Trophoblast cell (in vitro differentiated cells and primary cell): ENCODE data around the gene HS6ST3.

Experiments
- DNase-seq, 2 donors: peaks; one replicate each; pipeline ENCODE4 v3.0.0-alpha.2; 2016
- H2AFZ ChIP-seq: 2 replicates; pipeline ENCODE4 v1.6.1; 2013; ENCODE audit warnings: low read length, moderate library complexity, mild to moderate bottlenecking; ENCODE audit not compliant: insufficient read depth, poor library complexity
- H2AK5ac ChIP-seq: 2 replicates; pipeline ENCODE4 v1.6.1; 2013; ENCODE audit warnings: mild to moderate bottlenecking, low read length
- H2BK120ac ChIP-seq: 2 replicates; pipeline ENCODE4 v1.6.1; 2013; ENCODE audit warnings: low read length, mild to moderate bottlenecking, moderate library complexity; ENCODE audit not compliant: insufficient read depth, poor library complexity
- H2BK12ac ChIP-seq: 2 replicates; pipeline ENCODE4 v1.6.1; 2013; ENCODE audit warnings: mild to moderate bottlenecking, low read length, moderate library complexity
- H2BK5ac ChIP-seq: 2 replicates; pipeline ENCODE4 v1.6.1; 2013; ENCODE audit warnings: low read length, low read depth, moderate library complexity, mild to moderate bottlenecking; ENCODE audit not compliant: poor library complexity
- H3K14ac ChIP-seq: 2 replicates; pipeline ENCODE4 v1.6.1; 2013; ENCODE audit warnings: mild to moderate bottlenecking, low read length
- H3K18ac ChIP-seq: 2 replicates; pipeline ENCODE4 v1.6.1; 2013; ENCODE audit warnings: mild to moderate bottlenecking, low read length
- H3K23ac ChIP-seq: 2 replicates; pipeline ENCODE4 v1.6.1; 2013; ENCODE audit warnings: low read length
- H3K27ac ChIP-seq: 2 replicates; pipeline ENCODE4 v1.5.1; 2013; ENCODE audit warnings: low read depth, mild to moderate bottlenecking, inconsistent platforms, low read length, moderate library complexity
- H3K27me3 ChIP-seq: 2 replicates; pipeline ENCODE4 v1.6.1; 2013; ENCODE audit warnings: inconsistent platforms, mild to moderate bottlenecking, low read length, moderate library complexity; ENCODE audit not compliant: insufficient read depth
- H3K36me3 ChIP-seq, 2 experiments: 1 replicate in 1 of 2; 2 replicates in 1 of 2; pipeline ENCODE4 v1.6.1; 2013; ENCODE audit warnings: low read length in 2 of 2, mild to moderate bottlenecking in 2 of 2, moderate library complexity in 1 of 2; ENCODE audit not compliant: insufficient read depth in 2 of 2, control insufficient read depth in 1 of 2
- H3K4ac ChIP-seq: 2 replicates; pipeline ENCODE4 v1.6.1; 2013; ENCODE audit warnings: low read depth, mild to moderate bottlenecking, low read length, moderate library complexity
- H3K4me1 ChIP-seq, 2 experiments: 1 replicate in 1 of 2; 2 replicates in 1 of 2; pipeline ENCODE4 v1.6.1; 2013; ENCODE audit warnings: low read length in 2 of 2, mild to moderate bottlenecking in 2 of 2, moderate library complexity in 1 of 2; ENCODE audit not compliant: insufficient read depth in 2 of 2, control insufficient read depth in 1 of 2
- H3K4me2 ChIP-seq: 2 replicates; pipeline ENCODE4 v1.6.1; 2013; ENCODE audit warnings: inconsistent platforms, mild to moderate bottlenecking, low read length, moderate library complexity
- H3K4me3 ChIP-seq: 2 replicates; pipeline ENCODE4 v1.5.1; 2013; ENCODE audit warnings: mild to moderate bottlenecking, low read depth, low read length, inconsistent platforms
- H3K79me1 ChIP-seq: one replicate; pipeline ENCODE4 v1.6.1; 2013; ENCODE audit warnings: low read length
- H3K79me2 ChIP-seq: 2 replicates; pipeline ENCODE4 v1.6.1; 2013; ENCODE audit warnings: low read length, mild to moderate bottlenecking; ENCODE audit not compliant: control insufficient read depth, insufficient read depth, poor library complexity
- H3K9ac ChIP-seq: 2 replicates; pipeline ENCODE4 v1.6.1; 2013; ENCODE audit warnings: mild to moderate bottlenecking, low read length
- H3K9me3 ChIP-seq: 2 replicates; pipeline ENCODE4 v1.6.1; 2013; ENCODE audit warnings: low read depth, mild to moderate bottlenecking, control low read depth, inconsistent platforms, low read length; ENCODE audit not compliant: insufficient read depth
- H4K12ac ChIP-seq: 2 replicates; pipeline ENCODE4 v1.6.1; 2013; ENCODE audit warnings: low read depth, mild to moderate bottlenecking, low read length, moderate library complexity
- H4K8ac ChIP-seq: 2 replicates; pipeline ENCODE4 v1.6.1; 2013; ENCODE audit warnings: low read depth, mild to moderate bottlenecking, low read length, moderate library complexity
- H4K91ac ChIP-seq: one replicate; pipeline ENCODE4 v1.6.1; 2013; ENCODE audit warnings: low read depth, mild to moderate bottlenecking, low read length, moderate library complexity
- WGBS: extraction: QIAGEN DNeasy Blood & Tissue Kit; methylation state at CpG from one replicate; pipeline ENCODE4 v1.1.7; 2013; ENCODE audit warnings: missing lambda C conversion rate; ENCODE audit not compliant: insufficient read length, insufficient coverage; ENCODE audit errors: extremely low coverage; 5-methylcytosine and 5-hydroxymethylcytosine counted together

The HS6ST3 gene

GRCh38 chr13:96652506-96652905 is 562.6 kb downstream of the HS6ST3 start:
- no peak overlapping the region for H3K4me3 ChIP-seq
- no peak overlapping the region for H4K8ac ChIP-seq
- H2BK120ac ChIP-seq, result no peak overlapping the region
- no peak overlapping the region for H3K27ac ChIP-seq
- H3K36me3 ChIP-seq, result no peaks in the 10 kb centered on the region
- H3K23ac ChIP-seq, result no peak overlapping the region
- no peaks in the 10 kb centered on the region for H3K9me3 ChIP-seq
- no peak overlapping the region for H3K4ac ChIP-seq
- no peak overlapping the region for H4K91ac ChIP-seq
- no peak overlapping the region for H2AFZ ChIP-seq
- H2BK12ac ChIP-seq, result no peak overlapping the region
- H3K4me2 ChIP-seq, result no peak overlapping the region
- no peaks in the 10 kb centered on the region for H3K79me2 ChIP-seq
- no peak for DNase-seq
- H3K14ac ChIP-seq, result no peak overlapping the region
- H3K79me1 ChIP-seq, result no peaks in the 10 kb centered on the region
- H3K4me1 ChIP-seq, result no peaks in the 10 kb centered on the region
- no peak overlapping the region for H2AK5ac ChIP-seq
- H3K9ac ChIP-seq, result no peak overlapping the region
- no peak overlapping the region for H4K12ac ChIP-seq
- H2BK5ac ChIP-seq, result no peak overlapping the region
- no peak overlapping the region for H3K18ac ChIP-seq
- H3K27me3 ChIP-seq, result no peaks in the 10 kb centered on the region

- H4K91ac ChIP-seq, result no peak overlapping the region
- H2BK5ac ChIP-seq, result no peak overlapping the region
- no peak overlapping the region for H4K8ac ChIP-seq
- H3K4me3 ChIP-seq, result no peak overlapping the region
- no peak overlapping the region for H3K23ac ChIP-seq
- H3K4me1 ChIP-seq, result no peaks in the 10 kb centered on the region
- no peak overlapping the region for H3K14ac ChIP-seq
- no peak overlapping the region for H3K4me2 ChIP-seq
- H3K79me1 ChIP-seq, result no peaks in the 10 kb centered on the region
- H2AK5ac ChIP-seq, result no peak overlapping the region
- no peaks in the 10 kb centered on the region for H3K36me3 ChIP-seq
- no peak overlapping the region for H2BK12ac ChIP-seq
- H3K79me2 ChIP-seq, result no peaks in the 10 kb centered on the region
- no peak overlapping the region for H3K18ac ChIP-seq
- WGBS, result no CpG with 5 or more reads among the region's 2 CpGs
- H4K12ac ChIP-seq, result no peak overlapping the region
- H3K27me3 ChIP-seq, result no peaks in the 10 kb centered on the region
- no peak overlapping the region for H3K27ac ChIP-seq
- no peak overlapping the region for H3K4ac ChIP-seq
- no peak overlapping the region for H3K9ac ChIP-seq
- H2AFZ ChIP-seq, result no peak overlapping the region
- H3K9me3 ChIP-seq, result peaks cover 3% of the 10 kb centered on the region
- H2BK120ac ChIP-seq, result no peak overlapping the region
- DNase-seq, result no peak
Measured at GRCh38 chr13:96661612-96662011, 571.7 kb downstream of the HS6ST3 start.

- WGBS, result no CpG with 5 or more reads among the region's 3 CpGs
- H4K8ac ChIP-seq, result no peak overlapping the region
- no peak overlapping the region for H2AK5ac ChIP-seq
- no peaks in the 10 kb centered on the region for H3K27me3 ChIP-seq
- H3K9me3 ChIP-seq, result peaks cover 3% of the 10 kb centered on the region
- no peak overlapping the region for H3K27ac ChIP-seq
- DNase-seq, result no peak
- H3K18ac ChIP-seq, result no peak overlapping the region
- no peak overlapping the region for H2AFZ ChIP-seq
- no peak overlapping the region for H2BK5ac ChIP-seq
- no peaks in the 10 kb centered on the region for H3K79me2 ChIP-seq
- no peak overlapping the region for H3K4ac ChIP-seq
- H2BK12ac ChIP-seq, result no peak overlapping the region
- no peak overlapping the region for H4K91ac ChIP-seq
- H3K79me1 ChIP-seq, result no peaks in the 10 kb centered on the region
- H2BK120ac ChIP-seq, result no peak overlapping the region
- no peak overlapping the region for H3K4me2 ChIP-seq
- H3K14ac ChIP-seq, result no peak overlapping the region
- no peak overlapping the region for H3K9ac ChIP-seq
- H3K23ac ChIP-seq, result no peak overlapping the region
- H4K12ac ChIP-seq, result no peak overlapping the region
- H3K4me3 ChIP-seq, result no peak overlapping the region
- H3K4me1 ChIP-seq, result no peaks in the 10 kb centered on the region
- no peaks in the 10 kb centered on the region for H3K36me3 ChIP-seq
Measured at GRCh38 chr13:96662036-96662435, 572.1 kb downstream of the HS6ST3 start.

- Histone ChIP-seq H3K14ac (no peak overlapping the region), H3K79me2 (no peaks in the 10 kb centered on the region), H3K27ac (no peak overlapping the region), H2BK12ac (no peak overlapping the region), H3K4me3 (no peak overlapping the region), H3K4me1 (no peaks in the 10 kb centered on the region), H3K27me3 (no peaks in the 10 kb centered on the region), H2AFZ (no peak overlapping the region), H3K9me3 (peaks cover 3% of the 10 kb centered on the region), H3K4me2 (no peak overlapping the region), H3K9ac (no peak overlapping the region), H3K4ac (no peak overlapping the region), H4K91ac (no peak overlapping the region), H3K23ac (no peak overlapping the region), H4K12ac (no peak overlapping the region), H4K8ac (no peak overlapping the region), H3K79me1 (no peaks in the 10 kb centered on the region), H2AK5ac (no peak overlapping the region), H3K36me3 (no peaks in the 10 kb centered on the region), H3K18ac (no peak overlapping the region), H2BK5ac (no peak overlapping the region), H2BK120ac (no peak overlapping the region)
- no peak for DNase-seq
- WGBS, result no CpG with 5 or more reads among the region's 5 CpGs
Measured at GRCh38 chr13:96667294-96668018, 577.5 kb downstream of the HS6ST3 start.
